KMS-11 (cell line): ENCODE results near the gene GPR35.

Experiments used
- H2AFZ ChIP-seq: fragments of 200-600 bp; sonication (generic); 2 replicates; pipeline ENCODE4 v1.6.1; 2016; ENCODE audit warnings: antibody characterized with exemption, mixed run types, low read depth
- H3K27ac ChIP-seq: fragments of 200-600 bp; sonication (generic); 2 replicates; pipeline ENCODE4 v1.6.1; 2016; ENCODE audit warnings: mild to moderate bottlenecking, mixed run types
- H3K27me3 ChIP-seq: fragments of 200-600 bp; sonication (generic); 2 replicates; pipeline ENCODE4 v1.6.1; 2017; ENCODE audit warnings: mild to moderate bottlenecking, low read depth, mixed run types, moderate library complexity; ENCODE audit not compliant: insufficient read depth
- H3K36me3 ChIP-seq: fragments of 200-600 bp; sonication (generic); 2 replicates; pipeline ENCODE4 v1.6.1; 2017; ENCODE audit warnings: mild to moderate bottlenecking, mixed run types; ENCODE audit not compliant: insufficient read depth
- H3K4me1 ChIP-seq: fragments of 200-600 bp; sonication (generic); 2 replicates; pipeline ENCODE4 v1.6.1; 2016; ENCODE audit warnings: mild to moderate bottlenecking, low read depth, mixed run types; ENCODE audit not compliant: poor library complexity, severe bottlenecking
- H3K4me2 ChIP-seq: fragments of 200-600 bp; sonication (generic); 2 replicates; pipeline ENCODE4 v1.7.0; 2016; ENCODE audit warnings: mild to moderate bottlenecking, mixed run types
- H3K4me3 ChIP-seq: fragments of 200-600 bp; sonication (generic); IDR thresholded peaks from 2 replicates; pipeline ENCODE4 v1.6.1; 2017; ENCODE audit warnings: low read depth, low read length, mixed read lengths; ENCODE audit not compliant: insufficient read depth
- H3K79me2 ChIP-seq: fragments of 200-600 bp; sonication (generic); 2 replicates; pipeline ENCODE4 v1.6.1; 2016; ENCODE audit warnings: low read depth, mixed run types; ENCODE audit not compliant: insufficient read depth
- H3K9ac ChIP-seq: fragments of 200-600 bp; sonication (generic); 2 replicates; pipeline ENCODE4 v1.6.1; 2016; ENCODE audit warnings: mild to moderate bottlenecking, mixed run types
- H4K20me1 ChIP-seq: fragments of 200-600 bp; sonication (generic); 2 replicates; pipeline ENCODE4 v1.6.1; 2016; ENCODE audit warnings: mild to moderate bottlenecking, mixed run types; ENCODE audit not compliant: insufficient read depth
- TF ChIP-seq, protein P1 (sequence below): fragments of 200-600 bp; sonication (generic); conservative IDR thresholded peaks from 2 replicates; pipeline ENCODE4 v1.6.1; 2017; ENCODE audit warnings: low read depth, mild to moderate bottlenecking, antibody characterized with exemption, low read length, moderate library complexity, mixed read lengths

Gene GPR35

DNA sequence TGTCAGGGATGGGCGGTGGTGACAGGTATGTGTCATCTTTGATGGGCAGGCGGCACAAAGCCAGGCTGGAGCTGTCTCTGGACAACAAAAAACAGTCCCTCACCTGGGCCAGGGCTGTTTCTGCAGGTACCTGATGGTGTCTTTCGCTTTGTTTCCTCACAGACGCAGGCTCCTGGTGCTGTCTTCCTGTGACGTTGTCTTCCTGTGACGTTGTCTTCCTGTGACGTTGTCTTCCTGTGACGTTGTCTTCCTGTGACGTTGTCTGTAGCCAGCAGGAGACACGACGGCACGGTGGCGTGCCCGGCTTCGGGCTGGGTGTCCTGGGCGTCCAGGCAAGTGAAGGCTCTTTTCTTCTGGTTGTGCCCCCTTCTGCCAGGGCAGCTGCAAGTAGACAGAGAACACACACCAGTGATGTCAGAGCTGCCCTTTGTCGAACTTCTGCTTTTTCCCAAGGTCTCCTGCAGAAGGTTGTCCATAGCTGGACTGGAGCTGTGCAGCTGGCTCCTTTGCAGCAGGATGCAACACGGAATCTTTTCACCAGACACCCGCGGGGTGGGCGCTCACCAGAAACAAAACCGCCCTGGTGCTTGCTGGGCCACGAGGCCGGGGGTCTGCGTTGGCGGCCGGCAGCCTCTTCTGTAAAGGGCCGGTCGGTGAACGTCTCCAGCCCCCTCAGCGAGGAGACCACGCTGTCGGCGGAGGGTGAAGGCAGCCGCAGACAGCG lies 21.1 kb downstream of the GPR35 start:
- H3K27me3 ChIP-seq, result peaks cover 28% of the 10 kb centered on the region
- H3K9ac ChIP-seq, result no peak overlapping the region
- no peaks in the 10 kb centered on the region for H4K20me1 ChIP-seq
- no peak overlapping the region for H3K4me3 ChIP-seq
- H3K4me1 ChIP-seq, result no peaks in the 10 kb centered on the region
- H3K79me2 ChIP-seq, result no peaks in the 10 kb centered on the region
- no peak overlapping the region for H3K4me2 ChIP-seq
- H3K36me3 ChIP-seq, result no peaks in the 10 kb centered on the region
- no peak overlapping the region for H2AFZ ChIP-seq
- H3K27ac ChIP-seq, result no peak overlapping the region
- TF ChIP-seq, protein P1, sequence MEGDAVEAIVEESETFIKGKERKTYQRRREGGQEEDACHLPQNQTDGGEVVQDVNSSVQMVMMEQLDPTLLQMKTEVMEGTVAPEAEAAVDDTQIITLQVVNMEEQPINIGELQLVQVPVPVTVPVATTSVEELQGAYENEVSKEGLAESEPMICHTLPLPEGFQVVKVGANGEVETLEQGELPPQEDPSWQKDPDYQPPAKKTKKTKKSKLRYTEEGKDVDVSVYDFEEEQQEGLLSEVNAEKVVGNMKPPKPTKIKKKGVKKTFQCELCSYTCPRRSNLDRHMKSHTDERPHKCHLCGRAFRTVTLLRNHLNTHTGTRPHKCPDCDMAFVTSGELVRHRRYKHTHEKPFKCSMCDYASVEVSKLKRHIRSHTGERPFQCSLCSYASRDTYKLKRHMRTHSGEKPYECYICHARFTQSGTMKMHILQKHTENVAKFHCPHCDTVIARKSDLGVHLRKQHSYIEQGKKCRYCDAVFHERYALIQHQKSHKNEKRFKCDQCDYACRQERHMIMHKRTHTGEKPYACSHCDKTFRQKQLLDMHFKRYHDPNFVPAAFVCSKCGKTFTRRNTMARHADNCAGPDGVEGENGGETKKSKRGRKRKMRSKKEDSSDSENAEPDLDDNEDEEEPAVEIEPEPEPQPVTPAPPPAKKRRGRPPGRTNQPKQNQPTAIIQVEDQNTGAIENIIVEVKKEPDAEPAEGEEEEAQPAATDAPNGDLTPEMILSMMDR, result no peak

DNA sequence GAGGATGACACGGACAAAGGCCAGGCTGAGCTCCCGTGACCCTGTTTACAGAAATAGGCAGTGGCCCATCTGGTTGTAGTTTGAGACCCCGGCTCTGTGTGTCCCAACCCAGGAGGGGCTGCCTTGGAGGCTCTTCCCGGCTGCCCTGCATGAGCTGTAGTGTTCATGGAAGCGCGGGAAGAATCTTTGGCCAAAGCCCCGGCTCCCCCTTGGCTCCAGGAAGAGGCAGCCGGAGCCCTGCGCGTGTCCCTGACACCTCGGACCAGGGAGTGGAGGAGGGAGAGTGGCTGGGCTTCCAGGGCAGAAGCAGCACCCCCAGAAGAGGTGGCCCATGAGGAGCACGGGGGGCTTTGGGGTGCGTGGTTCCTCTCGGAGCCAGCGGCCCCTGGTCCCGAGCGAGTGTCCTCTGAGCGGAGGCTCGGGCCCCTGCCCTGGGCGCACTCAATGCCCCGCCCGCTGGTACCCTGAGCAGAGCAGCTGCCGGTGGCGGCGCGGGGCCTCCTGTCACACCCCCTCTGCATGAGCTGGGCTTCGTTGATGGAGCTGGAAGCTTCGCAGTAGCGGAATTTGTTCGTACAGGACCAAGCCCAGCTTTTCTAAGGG lies 21.7 kb downstream of the GPR35 start:
- H3K4me3 ChIP-seq, result no peak overlapping the region

DNA sequence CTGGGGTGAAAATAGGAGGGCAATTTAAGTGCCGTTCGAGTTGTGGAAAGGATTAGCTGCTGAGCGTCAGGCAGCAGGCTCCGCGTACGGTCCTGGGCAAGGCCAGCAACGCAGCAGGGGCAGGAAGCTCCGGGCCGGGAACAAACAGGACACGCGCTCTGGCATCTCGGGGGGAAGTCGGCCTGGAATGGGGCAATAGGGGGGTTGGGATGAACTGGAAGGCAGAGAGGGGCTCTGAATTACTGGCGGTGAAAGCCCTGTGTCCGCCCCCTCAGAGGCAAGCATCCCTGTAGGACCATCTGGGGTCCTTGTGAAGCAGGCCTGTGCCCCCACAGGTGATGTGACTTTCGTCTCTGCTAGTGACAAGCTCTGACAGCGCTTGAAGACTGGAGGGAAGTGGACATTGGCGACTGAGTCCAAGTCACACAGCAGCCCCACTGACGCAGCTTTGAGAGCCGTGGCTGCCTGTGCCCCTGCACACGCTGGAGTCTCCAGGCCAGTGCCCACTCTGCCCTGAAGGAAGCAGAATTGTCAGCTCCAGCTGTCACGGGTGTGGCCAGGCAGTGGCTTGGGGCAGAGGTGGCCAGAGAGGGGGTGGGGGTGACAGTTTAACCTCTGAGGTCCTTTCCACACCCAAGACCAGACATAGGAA lies 22.3 kb downstream of the GPR35 start:
- Histone ChIP-seq H2AFZ (no peak overlapping the region), H3K4me2 (no peak overlapping the region), H3K36me3 (no peaks in the 10 kb centered on the region), H3K27ac (no peak overlapping the region), H3K9ac (no peak overlapping the region), H3K27me3 (peaks cover 39% of the 10 kb centered on the region), H4K20me1 (no peaks in the 10 kb centered on the region), H3K4me3 (no peak overlapping the region), H3K79me2 (no peaks in the 10 kb centered on the region), H3K4me1 (no peaks in the 10 kb centered on the region)
- TF ChIP-seq, protein P1, result no peak

More for the DNA sequence above, 21.7 kb downstream of the GPR35 start:
- H3K4me2 ChIP-seq, result no peak overlapping the region
- H3K27ac ChIP-seq, result no peak overlapping the region
- no peak overlapping the region for H2AFZ ChIP-seq
- no peak overlapping the region for H3K9ac ChIP-seq
- H3K79me2 ChIP-seq, result no peaks in the 10 kb centered on the region
- H3K36me3 ChIP-seq, result no peaks in the 10 kb centered on the region
- peaks cover 32% of the 10 kb centered on the region for H3K27me3 ChIP-seq
- H3K4me1 ChIP-seq, result no peaks in the 10 kb centered on the region
- H4K20me1 ChIP-seq, result no peaks in the 10 kb centered on the region
- TF ChIP-seq, protein P1, result no peak

DNA sequence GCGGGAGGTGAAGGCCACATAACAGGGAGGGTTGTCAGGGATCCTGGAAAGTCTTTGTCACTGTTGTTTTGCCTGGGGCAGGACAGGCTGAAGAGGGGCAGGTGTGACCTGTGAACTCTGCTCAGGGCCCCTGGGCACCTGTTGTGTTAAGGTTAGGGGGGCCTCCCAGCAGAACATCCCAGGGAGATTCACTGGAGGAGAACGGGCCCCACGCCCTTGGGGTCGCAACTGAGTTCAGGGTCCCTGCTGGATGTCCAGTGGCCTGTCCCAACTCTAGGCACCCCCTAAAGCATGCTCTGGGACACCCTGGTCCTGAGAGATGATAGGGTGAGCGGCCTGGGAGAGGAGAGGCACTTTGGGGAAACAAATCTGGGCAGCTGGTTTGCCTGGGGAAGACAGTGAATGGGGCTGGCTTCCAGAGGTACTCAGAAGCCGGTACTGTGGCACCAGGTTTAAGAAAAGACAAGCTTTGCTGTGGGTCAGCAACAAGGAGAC lies 22.9 kb downstream of the GPR35 start:
- Histone ChIP-seq H3K79me2 (no peaks in the 10 kb centered on the region), H3K27me3 (peaks cover 43% of the 10 kb centered on the region), H3K4me3 (no peak overlapping the region), H3K27ac (no peak overlapping the region), H3K36me3 (no peaks in the 10 kb centered on the region), H3K4me1 (no peaks in the 10 kb centered on the region), H3K4me2 (no peak overlapping the region), H3K9ac (no peak overlapping the region), H2AFZ (no peak overlapping the region), H4K20me1 (no peaks in the 10 kb centered on the region)
- TF ChIP-seq, protein P1, result no peak
